WTC11 (cell line): Measurements from ENCODE around the gene CDR2. TPM values are rescaled to one million over a fixed set of nuclear protein-coding genes. Genes with fewer than 3 reads are reported as not detected.
A peak's percentile ranks its signal among the peaks of the same experiment; 100 is the strongest.

Experiments used
- ATAC-seq: fragments of 200-7000 bp; cut with Tn5 transposase; 2 replicates; pipeline ENCODE4 v1.10.0; 2021; ENCODE audit warnings: mild to moderate bottlenecking, moderate library complexity
- CTCF ChIA-PET: fragments of 300-600 bp; sonication (Branson Sonifier 250); formaldehyde crosslinking; loops from one replicate; lab custom pipeline; 2021; ENCODE audit warnings: antibody characterized with exemption; lab: Charles Lee
- POLR2A ChIA-PET: fragments of 350-600 bp; sonication (Branson Sonifier 250); formaldehyde crosslinking; loops from one replicate; lab custom pipeline; 2021; ENCODE audit warnings: antibody characterized with exemption; lab: Charles Lee
- DNase-seq: peaks from one replicate; pipeline ENCODE4 v3.0.0; 2021; ENCODE audit warnings: low spot score
- H3K27ac Mint-ChIP-seq: 2 replicates; pipeline ENCODE4 v1.8.0; 2021; ENCODE audit warnings: mixed read lengths
- H3K27me3 Mint-ChIP-seq: 2 replicates; pipeline ENCODE4 v1.8.0; 2021; ENCODE audit warnings: low read depth, mild to moderate bottlenecking, moderate library complexity, mixed read lengths
- H3K36me3 Mint-ChIP-seq: 2 replicates; pipeline ENCODE4 v1.8.0; 2021; ENCODE audit warnings: mixed read lengths
- H3K4me1 Mint-ChIP-seq: 2 replicates; pipeline ENCODE4 v1.8.0; 2022; ENCODE audit warnings: mixed read lengths
- H3K4me3 Mint-ChIP-seq: 2 replicates; pipeline ENCODE4 v1.8.0; 2021; ENCODE audit warnings: mild to moderate bottlenecking, moderate library complexity, mixed read lengths
- H3K9me3 Mint-ChIP-seq: 2 replicates; pipeline ENCODE4 v1.8.0; 2021; ENCODE audit warnings: mixed read lengths
- ATF1 ChIP-seq: sonication (generic); formaldehyde crosslinking; IDR thresholded peaks from 2 replicates; pipeline ENCODE4 v1.8.1; 2023; ENCODE audit warnings: mild to moderate bottlenecking, moderate library complexity, missing genetic modification reagents
- ELF4 ChIP-seq: sonication (generic); formaldehyde crosslinking; IDR thresholded peaks from 2 replicates; pipeline ENCODE4 v1.8.1; 2022; ENCODE audit warnings: low read depth, mild to moderate bottlenecking, moderate library complexity, missing genetic modification reagents
- ETV6 ChIP-seq: sonication (generic); formaldehyde crosslinking; IDR thresholded peaks from 2 replicates; pipeline ENCODE4 v1.8.1; 2022; ENCODE audit warnings: mild to moderate bottlenecking, missing genetic modification reagents
- FOXJ3 ChIP-seq: sonication (generic); formaldehyde crosslinking; IDR thresholded peaks from 2 replicates; pipeline ENCODE4 v1.9.0; 2021; ENCODE audit warnings: missing genetic modification reagents, mild to moderate bottlenecking, borderline replicate concordance
- GABPB1 ChIP-seq: sonication (generic); formaldehyde crosslinking; IDR thresholded peaks from 2 replicates; pipeline ENCODE4 v1.8.1; 2023; ENCODE audit warnings: mild to moderate bottlenecking, missing genetic modification reagents
- MXD4 ChIP-seq: fragments of 250-450 bp; sonication (Bioruptor Pico); IDR thresholded peaks from 2 replicates; pipeline ENCODE4 v1.8.0; 2021; ENCODE audit warnings: mild to moderate bottlenecking, moderate library complexity, borderline replicate concordance
- MYBL2 ChIP-seq: sonication (generic); formaldehyde crosslinking; IDR thresholded peaks from 2 replicates; pipeline ENCODE4 v1.8.1; 2023; ENCODE audit warnings: mild to moderate bottlenecking, moderate library complexity, missing genetic modification reagents
- NR2C2 ChIP-seq: sonication (generic); formaldehyde crosslinking; IDR thresholded peaks from 2 replicates; pipeline ENCODE4 v1.8.0; 2022; ENCODE audit warnings: mild to moderate bottlenecking, missing genetic modification reagents
- SMAD4 ChIP-seq: sonication (generic); formaldehyde crosslinking; IDR thresholded peaks from 2 replicates; pipeline ENCODE4 v1.8.0; 2022; ENCODE audit warnings: mild to moderate bottlenecking, missing genetic modification reagents
- SOX15 ChIP-seq: fragments of 250-450 bp; sonication (Bioruptor Pico); IDR thresholded peaks from 2 replicates; pipeline ENCODE4 v1.9.0; 2021; ENCODE audit warnings: mild to moderate bottlenecking
- SP1 ChIP-seq: sonication (generic); formaldehyde crosslinking; conservative IDR thresholded peaks from 2 replicates; pipeline ENCODE4 v1.8.1; 2022; ENCODE audit warnings: missing genetic modification reagents
- ZNF121 ChIP-seq: sonication (generic); formaldehyde crosslinking; IDR thresholded peaks from 2 replicates; pipeline ENCODE4 v1.8.0; 2023; ENCODE audit warnings: missing genetic modification reagents
- ZNF138 ChIP-seq: sonication (generic); formaldehyde crosslinking; conservative IDR thresholded peaks from 2 replicates; pipeline ENCODE4 v1.8.1; 2022; ENCODE audit warnings: mild to moderate bottlenecking, moderate library complexity, missing genetic modification reagents
- ZNF263 ChIP-seq: sonication (generic); formaldehyde crosslinking; IDR thresholded peaks from 2 replicates; pipeline ENCODE4 v1.8.1; 2022; ENCODE audit warnings: low read depth, mild to moderate bottlenecking, moderate library complexity, missing genetic modification reagents
- ZNF416 ChIP-seq: fragments of 250-450 bp; sonication (Bioruptor Pico); IDR thresholded peaks from 2 replicates; pipeline ENCODE4 v1.9.0; 2021; ENCODE audit warnings: mild to moderate bottlenecking, inconsistent platforms
- ZNF671 ChIP-seq: fragments of 250-450 bp; sonication (Bioruptor Pico); IDR thresholded peaks from 2 replicates; pipeline ENCODE4 v1.8.0; 2021; ENCODE audit warnings: mild to moderate bottlenecking
- total RNA-seq: library from RNA; stranded (reverse); gene quantifications from 3 replicates; pipeline ENCODE4 v1.2.3, GENCODE V29; 2021
- TF ChIP-seq, protein P1 (sequence below): sonication (generic); formaldehyde crosslinking; IDR thresholded peaks from 2 replicates; pipeline ENCODE4 v1.8.1; 2023; ENCODE audit warnings: mild to moderate bottlenecking, missing genetic modification reagents
- TF ChIP-seq, protein P2 (sequence below): fragments of 250-450 bp; sonication (Bioruptor Pico); IDR thresholded peaks from 2 replicates; pipeline ENCODE4 v1.9.0; 2021; ENCODE audit warnings: moderate library complexity, mild to moderate bottlenecking, inconsistent platforms, borderline replicate concordance
- TF ChIP-seq, protein P3 (sequence below): sonication (generic); formaldehyde crosslinking; IDR thresholded peaks from 2 replicates; pipeline ENCODE4 v1.8.1; 2022; ENCODE audit warnings: mild to moderate bottlenecking, moderate library complexity, missing genetic modification reagents
- TF ChIP-seq, protein P4 (sequence below): sonication (generic); formaldehyde crosslinking; IDR thresholded peaks from 2 replicates; pipeline ENCODE4 v1.8.1; 2023; ENCODE audit warnings: mild to moderate bottlenecking, missing genetic modification reagents
- TF ChIP-seq, protein P5 (sequence below): sonication (generic); formaldehyde crosslinking; IDR thresholded peaks from 2 replicates; pipeline ENCODE4 v1.8.0; 2022; ENCODE audit warnings: mild to moderate bottlenecking, missing genetic modification reagents
- TF ChIP-seq, protein P6 (sequence below): sonication (generic); formaldehyde crosslinking; conservative IDR thresholded peaks from 2 replicates; pipeline ENCODE4 v1.8.1; 2022; ENCODE audit warnings: mild to moderate bottlenecking, missing genetic modification reagents
- TF ChIP-seq, protein P7 (sequence below): sonication (generic); formaldehyde crosslinking; IDR thresholded peaks from 2 replicates; pipeline ENCODE4 v1.8.0; 2023; ENCODE audit warnings: missing genetic modification reagents
- TF ChIP-seq, protein P8 (sequence below): sonication (generic); formaldehyde crosslinking; IDR thresholded peaks from 2 replicates; pipeline ENCODE4 v1.8.1; 2023; ENCODE audit warnings: mild to moderate bottlenecking, missing genetic modification reagents, moderate library complexity

CDR2 gene
- total RNA-seq, 1 experiment from 2014 or later: 40.9 TPM

DNA sequence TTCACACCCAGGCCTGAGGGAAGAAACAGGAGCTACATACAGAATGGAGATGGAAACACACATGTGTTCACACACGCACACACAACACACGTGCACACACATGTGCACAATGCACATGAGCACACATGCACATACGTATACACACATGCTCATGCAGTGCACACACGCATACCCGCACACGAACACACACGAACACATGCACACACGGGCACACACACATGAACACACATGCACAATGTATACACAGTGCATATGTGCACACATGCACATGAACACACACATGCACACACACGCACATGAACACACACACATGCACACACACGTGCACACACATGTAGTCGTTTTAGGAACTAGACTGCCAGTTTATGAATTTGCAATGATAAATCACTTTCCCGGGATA is 49.3 kb upstream of the CDR2 start:
- POLR2A ChIA-PET: no interaction called here
- TF ChIP-seq SP1 (CRISPR knock-in tag) (no peak), ZNF121 (CRISPR knock-in tag) (no peak), ZNF671 (CRISPR knock-in tag) (no peak), GABPB1 (CRISPR knock-in tag) (no peak), MXD4 (no peak), ZNF263 (CRISPR knock-in tag) (no peak), ZNF416 (no peak), MYBL2 (no peak), NR2C2 (CRISPR knock-in tag) (no peak), ATF1 (no peak), ZNF138 (CRISPR knock-in tag) (no peak), ELF4 (no peak), ETV6 (CRISPR knock-in tag) (no peak), SMAD4 (no peak)
- TF ChIP-seq, protein P1, sequence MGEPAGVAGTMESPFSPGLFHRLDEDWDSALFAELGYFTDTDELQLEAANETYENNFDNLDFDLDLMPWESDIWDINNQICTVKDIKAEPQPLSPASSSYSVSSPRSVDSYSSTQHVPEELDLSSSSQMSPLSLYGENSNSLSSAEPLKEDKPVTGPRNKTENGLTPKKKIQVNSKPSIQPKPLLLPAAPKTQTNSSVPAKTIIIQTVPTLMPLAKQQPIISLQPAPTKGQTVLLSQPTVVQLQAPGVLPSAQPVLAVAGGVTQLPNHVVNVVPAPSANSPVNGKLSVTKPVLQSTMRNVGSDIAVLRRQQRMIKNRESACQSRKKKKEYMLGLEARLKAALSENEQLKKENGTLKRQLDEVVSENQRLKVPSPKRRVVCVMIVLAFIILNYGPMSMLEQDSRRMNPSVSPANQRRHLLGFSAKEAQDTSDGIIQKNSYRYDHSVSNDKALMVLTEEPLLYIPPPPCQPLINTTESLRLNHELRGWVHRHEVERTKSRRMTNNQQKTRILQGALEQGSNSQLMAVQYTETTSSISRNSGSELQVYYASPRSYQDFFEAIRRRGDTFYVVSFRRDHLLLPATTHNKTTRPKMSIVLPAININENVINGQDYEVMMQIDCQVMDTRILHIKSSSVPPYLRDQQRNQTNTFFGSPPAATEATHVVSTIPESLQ (CRISPR knock-in tag): no peak
- TF ChIP-seq, protein P2, sequence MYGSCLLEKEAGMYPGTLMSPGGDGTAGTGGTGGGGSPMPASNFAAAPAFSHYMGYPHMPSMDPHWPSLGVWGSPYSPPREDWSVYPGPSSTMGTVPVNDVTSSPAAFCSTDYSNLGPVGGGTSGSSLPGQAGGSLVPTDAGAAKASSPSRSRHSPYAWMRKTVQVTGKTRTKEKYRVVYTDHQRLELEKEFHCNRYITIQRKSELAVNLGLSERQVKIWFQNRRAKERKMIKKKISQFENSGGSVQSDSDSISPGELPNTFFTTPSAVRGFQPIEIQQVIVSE: no peak
- TF ChIP-seq, protein P3, sequence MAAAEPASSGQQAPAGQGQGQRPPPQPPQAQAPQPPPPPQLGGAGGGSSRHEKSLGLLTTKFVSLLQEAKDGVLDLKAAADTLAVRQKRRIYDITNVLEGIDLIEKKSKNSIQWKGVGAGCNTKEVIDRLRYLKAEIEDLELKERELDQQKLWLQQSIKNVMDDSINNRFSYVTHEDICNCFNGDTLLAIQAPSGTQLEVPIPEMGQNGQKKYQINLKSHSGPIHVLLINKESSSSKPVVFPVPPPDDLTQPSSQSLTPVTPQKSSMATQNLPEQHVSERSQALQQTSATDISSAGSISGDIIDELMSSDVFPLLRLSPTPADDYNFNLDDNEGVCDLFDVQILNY: no peak
- TF ChIP-seq, protein P4, sequence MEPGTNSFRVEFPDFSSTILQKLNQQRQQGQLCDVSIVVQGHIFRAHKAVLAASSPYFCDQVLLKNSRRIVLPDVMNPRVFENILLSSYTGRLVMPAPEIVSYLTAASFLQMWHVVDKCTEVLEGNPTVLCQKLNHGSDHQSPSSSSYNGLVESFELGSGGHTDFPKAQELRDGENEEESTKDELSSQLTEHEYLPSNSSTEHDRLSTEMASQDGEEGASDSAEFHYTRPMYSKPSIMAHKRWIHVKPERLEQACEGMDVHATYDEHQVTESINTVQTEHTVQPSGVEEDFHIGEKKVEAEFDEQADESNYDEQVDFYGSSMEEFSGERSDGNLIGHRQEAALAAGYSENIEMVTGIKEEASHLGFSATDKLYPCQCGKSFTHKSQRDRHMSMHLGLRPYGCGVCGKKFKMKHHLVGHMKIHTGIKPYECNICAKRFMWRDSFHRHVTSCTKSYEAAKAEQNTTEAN (CRISPR knock-in tag): no peak
- TF ChIP-seq, protein P5, sequence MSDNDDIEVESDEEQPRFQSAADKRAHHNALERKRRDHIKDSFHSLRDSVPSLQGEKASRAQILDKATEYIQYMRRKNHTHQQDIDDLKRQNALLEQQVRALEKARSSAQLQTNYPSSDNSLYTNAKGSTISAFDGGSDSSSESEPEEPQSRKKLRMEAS (CRISPR knock-in tag): no peak
- TF ChIP-seq, protein P6, sequence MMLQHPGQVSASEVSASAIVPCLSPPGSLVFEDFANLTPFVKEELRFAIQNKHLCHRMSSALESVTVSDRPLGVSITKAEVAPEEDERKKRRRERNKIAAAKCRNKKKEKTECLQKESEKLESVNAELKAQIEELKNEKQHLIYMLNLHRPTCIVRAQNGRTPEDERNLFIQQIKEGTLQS: no peak
- Mint-ChIP-seq H3K9me3 (peaks cover 5% of the 10 kb centered on the region), H3K4me3 (no peak overlapping the region), H3K27ac (peak overlapping the region; percentile 25; the same call in 1 of the 2 replicates), H3K4me1 (0 out of 2 replicates have a peak, but pooled peaks cover 2% of the 10 kb centered on the region), H3K27me3 (no peaks in the 10 kb centered on the region), H3K36me3 (peaks cover 29% of the 10 kb centered on the region)
- CTCF ChIA-PET: interaction anchor here (0.5 kb wide), 1 partner anchor 1593 kb away, joined by 4 read pairs; no protein-coding TSS in a partner anchor
- no peak for ATAC-seq
- no peak for DNase-seq

DNA sequence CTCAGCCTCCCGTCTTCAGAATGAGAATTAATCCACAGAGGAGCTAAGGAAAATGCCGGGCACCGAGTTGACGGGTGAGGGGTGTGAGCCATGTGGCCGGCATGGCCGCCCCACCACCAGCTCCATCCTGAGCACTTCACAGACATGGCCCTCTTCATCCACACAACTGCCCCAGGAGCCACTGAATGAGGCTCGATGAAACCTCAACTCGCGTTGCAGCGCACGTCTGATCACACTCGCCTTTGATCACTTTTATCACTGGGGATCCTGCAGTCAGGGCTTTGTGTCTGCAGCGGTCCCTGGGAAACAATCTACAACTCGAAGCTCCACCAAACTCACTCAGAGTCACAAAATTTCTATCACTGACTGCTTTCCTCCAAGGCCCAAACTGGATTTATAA is 46.7 kb upstream of the CDR2 start:
- Mint-ChIP-seq H3K4me3 (no peak overlapping the region), H3K27ac (peak overlapping the region; percentile 43; the same call in 1 of the 2 replicates), H3K27me3 (no peaks in the 10 kb centered on the region), H3K9me3 (peaks cover 5% of the 10 kb centered on the region), H3K4me1 (0 out of 2 replicates have a peak, but pooled peaks cover 2% of the 10 kb centered on the region), H3K36me3 (peaks cover 25% of the 10 kb centered on the region)
- POLR2A ChIA-PET: no interaction called here
- TF ChIP-seq SOX15 (CRISPR knock-in tag) (no peak), FOXJ3 (CRISPR knock-in tag) (no peak)
- TF ChIP-seq, protein P7, sequence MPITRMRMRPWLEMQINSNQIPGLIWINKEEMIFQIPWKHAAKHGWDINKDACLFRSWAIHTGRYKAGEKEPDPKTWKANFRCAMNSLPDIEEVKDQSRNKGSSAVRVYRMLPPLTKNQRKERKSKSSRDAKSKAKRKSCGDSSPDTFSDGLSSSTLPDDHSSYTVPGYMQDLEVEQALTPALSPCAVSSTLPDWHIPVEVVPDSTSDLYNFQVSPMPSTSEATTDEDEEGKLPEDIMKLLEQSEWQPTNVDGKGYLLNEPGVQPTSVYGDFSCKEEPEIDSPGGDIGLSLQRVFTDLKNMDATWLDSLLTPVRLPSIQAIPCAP (CRISPR knock-in tag): no peak
- TF ChIP-seq, protein P8, sequence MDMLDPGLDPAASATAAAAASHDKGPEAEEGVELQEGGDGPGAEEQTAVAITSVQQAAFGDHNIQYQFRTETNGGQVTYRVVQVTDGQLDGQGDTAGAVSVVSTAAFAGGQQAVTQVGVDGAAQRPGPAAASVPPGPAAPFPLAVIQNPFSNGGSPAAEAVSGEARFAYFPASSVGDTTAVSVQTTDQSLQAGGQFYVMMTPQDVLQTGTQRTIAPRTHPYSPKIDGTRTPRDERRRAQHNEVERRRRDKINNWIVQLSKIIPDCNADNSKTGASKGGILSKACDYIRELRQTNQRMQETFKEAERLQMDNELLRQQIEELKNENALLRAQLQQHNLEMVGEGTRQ: no peak
- ATAC-seq (no peak), DNase-seq (no peak)
- CTCF ChIA-PET: no interaction called here
